GM19351 (cell line): ENCODE measurements around the gene TBX1.

Source experiments
- ATAC-seq: cut with Tn5 transposase; IDR thresholded peaks from one replicate; pipeline ENCODE4 v1.9.1; 2021; ENCODE audit warnings: mild to moderate bottlenecking, moderate library complexity; ENCODE audit not compliant: unreplicated experiment

TBX1 gene

GRCh38 chr22:19751497-19752245 is 8.9 kb upstream of the TBX1 start:
- ATAC-seq, result no peak

- ATAC-seq, result no peak
These were observed 7.3 kb upstream of the TBX1 start for GRCh38 chr22:19753090-19753842.

GRCh38 chr22:19753996-19754700 is 6.4 kb upstream of the TBX1 start:
- ATAC-seq, result no peak

- ATAC-seq, result no peak
These were observed 5.9 kb upstream of the TBX1 start for GRCh38 chr22:19754701-19755144.

GRCh38 chr22:19755145-19755710 is 5.3 kb upstream of the TBX1 start:
- no peak for ATAC-seq

GRCh38 chr22:19755722-19756287 is 4.8 kb upstream of the TBX1 start:
- no peak for ATAC-seq

GRCh38 chr22:19756288-19757128 is 4.1 kb upstream of the TBX1 start:
- ATAC-seq, result no peak

GRCh38 chr22:19757140-19757984 is 3.2 kb upstream of the TBX1 start:
- ATAC-seq, result no peak

- ATAC-seq, result no peak
These were observed 2.3 kb upstream of the TBX1 start for GRCh38 chr22:19757985-19758895.

- ATAC-seq, result no peak
These were observed 1.6 kb upstream of the TBX1 start for GRCh38 chr22:19758896-19759426.

- ATAC-seq, result no peak
These were observed 1.0 kb upstream of the TBX1 start for GRCh38 chr22:19759427-19760057.

GRCh38 chr22:19760951-19761724 is 560 bp downstream of the TBX1 start:
- ATAC-seq, result no peak

- ATAC-seq, result no peak
These were observed 1.4 kb downstream of the TBX1 start for GRCh38 chr22:19761725-19762567.

GRCh38 chr22:19762568-19763457 is 2.2 kb downstream of the TBX1 start:
- ATAC-seq, result no peak
